Activated CD8-positive, alpha-beta memory T cell treated with anti-CD3 and anti-CD28 coated beads for 4 hours (primary cell): Measurements from ENCODE around the gene AICDA.
"Not testable (repeated sequence)": the region's sequence is repeated elsewhere in the genome, so short reads cannot be mapped to it uniquely, and the experiment has no call there.

ENCODE experiments used
- DNase-seq, 2 donors: peaks; one replicate each; pipeline ENCODE4 v3.0.0-alpha.2; 2020; ENCODE audit warnings: low read depth in 2 of 2

The AICDA gene

GRCh38 chr12:8609061-8609570, 3.5 kb downstream of the AICDA start:
- no peak for DNase-seq

GRCh38 chr12:8606890-8607289, 5.8 kb downstream of the AICDA start:
- no peak for DNase-seq

- DNase-seq, result no peak
Observed at GRCh38 chr12:8605057-8605456, 7.6 kb downstream of the AICDA start.

GRCh38 chr12:8603856-8604255, 8.8 kb downstream of the AICDA start:
- DNase-seq, result no peak

GRCh38 chr12:8603286-8603685, 9.4 kb downstream of the AICDA start:
- no peak for DNase-seq

GRCh38 chr12:8596561-8596960, 16.1 kb downstream of the AICDA start:
- no peak for DNase-seq

GRCh38 chr12:8594072-8594471, 18.6 kb downstream of the AICDA start:
- DNase-seq, result no peak

GRCh38 chr12:8593246-8593645, 19.4 kb downstream of the AICDA start:
- DNase-seq, result no peak

- no peak for DNase-seq
Observed at GRCh38 chr12:8590842-8591545, 21.7 kb downstream of the AICDA start.

- no peak for DNase-seq
Observed at GRCh38 chr12:8589679-8590078, 23.0 kb downstream of the AICDA start.

- not testable (repeated sequence) for DNase-seq
Observed at GRCh38 chr12:8584478-8584877, 28.2 kb downstream of the AICDA start.

GRCh38 chr12:8584004-8584403, 28.7 kb downstream of the AICDA start:
- no peak for DNase-seq

GRCh38 chr12:8581098-8581784, 31.4 kb downstream of the AICDA start:
- DNase-seq, result no peak

GRCh38 chr12:8577879-8578278, 34.8 kb downstream of the AICDA start:
- no peak for DNase-seq

- DNase-seq, result no peak
Observed at GRCh38 chr12:8572507-8572906, 40.2 kb downstream of the AICDA start.

GRCh38 chr12:8566525-8566924, 46.1 kb downstream of the AICDA start:
- no peak for DNase-seq

GRCh38 chr12:8566052-8566451, 46.6 kb downstream of the AICDA start:
- not testable (repeated sequence) for DNase-seq

GRCh38 chr12:8564656-8565055, 48.0 kb downstream of the AICDA start:
- DNase-seq, result no peak

GRCh38 chr12:8563356-8563755, 49.3 kb downstream of the AICDA start:
- no peak for DNase-seq

GRCh38 chr12:8562310-8562709, 50.3 kb downstream of the AICDA start:
- no peak for DNase-seq

GRCh38 chr12:8561011-8561410, 51.6 kb downstream of the AICDA start:
- no peak for DNase-seq

GRCh38 chr12:8559676-8560075, 53.0 kb downstream of the AICDA start:
- DNase-seq, result no peak

- no peak for DNase-seq
Observed at GRCh38 chr12:8556531-8557097, 56.0 kb downstream of the AICDA start.
